Ishikawa (cell line): ENCODE results near the gene TBC1D20.

Experiments used
- EP300 ChIP-seq: IDR thresholded peaks from 2 replicates; pipeline ENCODE4 v1.6.1; 2012; ENCODE audit warnings: borderline replicate concordance
- USF1 ChIP-seq: IDR thresholded peaks from 2 replicates; pipeline ENCODE4 v1.6.1; 2012
- TF ChIP-seq, protein P1 (sequence below): IDR thresholded peaks from 2 replicates; pipeline ENCODE4 v1.6.1; 2012

DNA sequence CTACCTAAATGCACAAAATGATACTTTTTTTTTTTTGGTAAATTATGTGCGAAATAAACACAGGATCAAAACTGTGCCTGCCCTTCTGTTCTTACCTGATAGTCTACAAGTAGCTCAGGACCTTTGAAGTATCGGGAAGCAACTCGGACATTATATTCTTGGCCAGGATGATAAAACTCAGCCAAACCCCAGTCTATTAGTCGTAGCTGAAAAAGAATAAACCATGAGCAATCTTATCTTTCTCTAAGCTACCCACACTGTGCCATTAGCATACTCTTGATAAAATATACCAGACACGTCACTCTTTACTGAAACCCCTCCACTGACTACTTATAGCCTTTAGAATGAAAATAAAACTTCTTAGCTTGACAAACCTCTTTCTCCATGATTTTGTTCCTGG, 29.8 kb upstream of the TBC1D20 start:
- TF ChIP-seq, protein P1, sequence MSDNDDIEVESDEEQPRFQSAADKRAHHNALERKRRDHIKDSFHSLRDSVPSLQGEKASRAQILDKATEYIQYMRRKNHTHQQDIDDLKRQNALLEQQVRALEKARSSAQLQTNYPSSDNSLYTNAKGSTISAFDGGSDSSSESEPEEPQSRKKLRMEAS, result no peak
- TF ChIP-seq USF1 (no peak), EP300 (no peak)
